ENCODE results near the gene MCEMP1.

MCEMP1 gene

DNA sequence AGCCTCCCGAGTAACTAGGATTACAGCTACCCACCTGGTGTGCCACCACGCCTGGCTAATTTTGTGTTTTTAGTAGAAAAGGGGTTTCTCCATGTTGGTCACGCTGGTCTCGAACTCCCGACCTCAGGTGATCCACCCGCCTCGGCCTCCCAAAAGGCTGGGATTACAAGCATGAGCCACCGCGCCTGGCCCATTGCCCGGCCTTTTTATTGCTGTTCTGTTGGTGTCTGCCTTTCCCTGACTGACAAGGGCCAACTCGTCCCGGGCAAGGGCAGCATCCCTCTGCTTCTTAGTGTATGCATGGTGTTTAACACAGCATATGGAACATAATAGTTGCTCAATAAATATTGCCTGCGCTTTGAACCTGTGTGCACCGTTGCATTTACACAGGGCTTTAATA lies 14.2 kb upstream of the MCEMP1 start:
- Histone ChIP-seq H3K36me3 (ENCODE audit: control insufficient read depth in 1 of 2, insufficient read depth in 2 of 2, low read length in 2 of 2) (no peaks in the 10 kb centered on the region), H3K4me3 (ENCODE audit: low read depth in 1 of 2, low read length in 2 of 2) (no peak overlapping the region), H3K9me3 (ENCODE audit: control insufficient read depth in 1 of 2, low read length in 2 of 2) (no peaks in the 10 kb centered on the region), H3K27ac (ENCODE audit: low read length) (no peak overlapping the region), H3K4me1 (ENCODE audit: control insufficient read depth in 1 of 2, insufficient read depth in 2 of 2, low read length in 2 of 2) (no peaks in the 10 kb centered on the region), H3K27me3 (ENCODE audit: low read depth, low read length) (no peaks in the 10 kb centered on the region)

DNA sequence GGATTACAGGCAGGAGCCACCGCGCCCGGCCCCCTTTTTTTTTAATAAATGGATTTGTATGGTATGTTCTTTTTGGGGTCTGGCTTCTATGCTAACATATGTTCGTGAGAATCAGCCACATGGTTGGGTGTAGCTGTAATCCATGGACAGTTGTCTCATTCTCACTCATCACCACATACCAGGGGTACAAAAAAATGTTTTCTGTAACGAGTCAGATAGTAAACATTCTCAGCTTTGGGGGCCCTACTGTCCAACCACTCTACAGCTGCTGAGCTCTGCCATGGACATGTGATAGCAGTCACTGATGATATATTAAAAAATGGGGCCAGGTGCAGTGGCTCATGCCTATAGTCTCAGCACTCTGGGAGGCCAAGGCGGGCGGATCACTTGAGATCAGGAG lies 13.2 kb upstream of the MCEMP1 start:
- Histone ChIP-seq H3K4me1 (ENCODE audit: control insufficient read depth in 1 of 2, insufficient read depth in 2 of 2, low read length in 2 of 2) (no peaks in the 10 kb centered on the region), H3K36me3 (ENCODE audit: control insufficient read depth in 1 of 2, insufficient read depth in 2 of 2, low read length in 2 of 2) (no peaks in the 10 kb centered on the region), H3K4me3 (ENCODE audit: low read depth in 1 of 2, low read length in 2 of 2) (no peak overlapping the region), H3K9me3 (ENCODE audit: control insufficient read depth in 1 of 2, low read length in 2 of 2) (no peaks in the 10 kb centered on the region), H3K27ac (ENCODE audit: low read length) (no peak overlapping the region), H3K27me3 (ENCODE audit: low read depth, low read length) (no peaks in the 10 kb centered on the region)

DNA sequence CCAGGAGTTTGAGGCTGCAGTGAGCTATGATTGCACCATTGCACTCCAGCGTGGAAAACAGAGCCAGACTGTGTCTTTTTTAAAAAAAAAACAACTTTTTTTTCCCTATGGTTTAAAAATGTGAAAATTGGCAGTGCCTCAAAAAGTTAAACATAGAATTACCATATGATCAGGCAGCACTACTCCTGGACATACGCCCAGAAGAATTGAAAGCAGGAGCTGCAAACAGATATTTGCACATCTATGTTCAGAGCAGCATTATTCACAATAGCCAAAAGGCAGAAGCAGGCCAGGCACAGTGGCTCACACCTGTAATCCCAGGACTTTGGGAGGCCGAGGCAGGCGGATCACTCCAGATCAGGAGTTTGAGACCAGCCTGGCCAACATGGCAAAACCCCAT lies 11.8 kb upstream of the MCEMP1 start:
- Histone ChIP-seq H3K4me3 (ENCODE audit: low read depth in 1 of 2, low read length in 2 of 2) (no peak overlapping the region), H3K27ac (ENCODE audit: low read length) (no peak overlapping the region), H3K9me3 (ENCODE audit: control insufficient read depth in 1 of 2, low read length in 2 of 2) (no peaks in the 10 kb centered on the region), H3K27me3 (ENCODE audit: low read depth, low read length) (no peaks in the 10 kb centered on the region), H3K36me3 (ENCODE audit: control insufficient read depth in 1 of 2, insufficient read depth in 2 of 2, low read length in 2 of 2) (no peaks in the 10 kb centered on the region), H3K4me1 (ENCODE audit: control insufficient read depth in 1 of 2, insufficient read depth in 2 of 2, low read length in 2 of 2) (no peaks in the 10 kb centered on the region)

DNA sequence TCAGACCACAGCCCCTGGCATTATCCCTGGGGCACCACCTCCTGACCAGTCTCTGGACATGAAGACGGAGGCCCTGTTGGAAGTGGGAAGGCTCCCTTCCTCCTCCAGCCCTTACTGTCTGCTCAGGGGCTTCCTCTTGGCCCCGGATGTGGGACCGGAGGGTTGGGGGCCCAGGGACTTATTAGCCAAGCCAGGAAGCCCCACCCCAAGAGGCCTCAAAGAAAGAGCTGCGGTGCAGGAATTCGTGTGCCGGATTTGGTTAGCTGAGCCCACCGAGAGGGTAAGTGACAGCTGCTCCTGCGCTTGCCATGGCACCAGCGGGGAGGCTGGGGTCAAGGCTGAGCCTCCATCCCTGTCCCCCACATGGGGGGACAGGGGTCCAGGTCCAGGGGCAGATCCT lies 8.0 kb upstream of the MCEMP1 start, which contains the start of gene RETN:
RETN (plus strand) TSS at position 208 of the 400 bp plus-strand sequence. CDS start 278 bp downstream, outside the sequence.
- Histone ChIP-seq H3K36me3 (ENCODE audit: control insufficient read depth in 1 of 2, insufficient read depth in 2 of 2, low read length in 2 of 2) (no peaks in the 10 kb centered on the region), H3K4me1 (ENCODE audit: control insufficient read depth in 1 of 2, insufficient read depth in 2 of 2, low read length in 2 of 2) (no peaks in the 10 kb centered on the region), H3K27me3 (ENCODE audit: low read depth, low read length) (no peaks in the 10 kb centered on the region), H3K27ac (ENCODE audit: low read length) (no peak within 1 kb of the TSS), H3K4me3 (ENCODE audit: low read depth in 1 of 2, low read length in 2 of 2) (no peak within 1 kb of the TSS), H3K9me3 (ENCODE audit: control insufficient read depth in 1 of 2, low read length in 2 of 2) (no peaks in the 10 kb centered on the region)

DNA sequence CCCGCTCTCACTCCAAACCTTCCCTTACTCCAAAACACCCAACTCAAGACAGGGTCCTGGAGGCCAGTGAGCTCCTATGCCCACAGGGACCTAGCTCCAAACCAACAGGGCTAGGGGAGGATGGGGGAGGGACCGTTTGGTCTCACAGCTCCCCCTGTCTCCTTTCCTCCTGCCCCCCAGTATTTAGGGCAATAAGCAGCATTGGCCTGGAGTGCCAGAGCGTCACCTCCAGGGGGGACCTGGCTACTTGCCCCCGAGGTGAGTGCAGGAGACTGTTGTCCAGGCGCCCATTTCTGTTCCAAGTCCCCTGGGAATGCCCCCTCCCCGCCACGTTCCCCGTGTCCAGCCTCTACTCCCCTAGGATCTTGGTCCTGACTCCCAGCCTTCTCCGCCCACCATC lies 7.2 kb upstream of the MCEMP1 start:
- Histone ChIP-seq H3K4me3 (ENCODE audit: low read depth in 1 of 2, low read length in 2 of 2) (no peak overlapping the region), H3K27me3 (ENCODE audit: low read depth, low read length) (no peaks in the 10 kb centered on the region), H3K9me3 (ENCODE audit: control insufficient read depth in 1 of 2, low read length in 2 of 2) (no peaks in the 10 kb centered on the region), H3K27ac (ENCODE audit: low read length) (no peak overlapping the region), H3K36me3 (ENCODE audit: control insufficient read depth in 1 of 2, insufficient read depth in 2 of 2, low read length in 2 of 2) (no peaks in the 10 kb centered on the region), H3K4me1 (ENCODE audit: control insufficient read depth in 1 of 2, insufficient read depth in 2 of 2, low read length in 2 of 2) (no peaks in the 10 kb centered on the region)

DNA sequence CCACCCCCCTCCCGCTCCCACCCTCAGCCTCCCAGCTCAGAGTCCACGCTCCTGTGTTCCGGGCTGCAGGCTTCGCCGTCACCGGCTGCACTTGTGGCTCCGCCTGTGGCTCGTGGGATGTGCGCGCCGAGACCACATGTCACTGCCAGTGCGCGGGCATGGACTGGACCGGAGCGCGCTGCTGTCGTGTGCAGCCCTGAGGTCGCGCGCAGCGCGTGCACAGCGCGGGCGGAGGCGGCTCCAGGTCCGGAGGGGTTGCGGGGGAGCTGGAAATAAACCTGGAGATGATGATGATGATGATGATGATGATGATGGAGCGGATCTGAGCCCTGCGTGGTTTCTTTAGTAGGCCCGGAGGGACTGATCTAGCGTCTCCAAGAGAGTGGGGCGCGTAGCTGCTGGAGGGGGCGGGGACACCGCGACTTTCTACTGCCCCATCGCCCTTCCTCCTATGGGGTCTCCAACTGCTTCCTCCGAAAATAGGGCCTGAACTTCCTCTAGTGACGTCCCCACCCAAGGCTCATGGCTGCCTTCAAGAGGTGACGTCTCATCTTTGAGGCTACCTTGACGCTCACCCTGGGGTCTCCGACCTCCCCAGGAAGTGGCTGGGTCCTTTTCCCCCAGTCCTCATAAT lies 6.6 kb upstream of the MCEMP1 start:
- Histone ChIP-seq H3K4me3 (ENCODE audit: low read depth in 1 of 2, low read length in 2 of 2) (no peak overlapping the region), H3K4me1 (ENCODE audit: control insufficient read depth in 1 of 2, insufficient read depth in 2 of 2, low read length in 2 of 2) (no peaks in the 10 kb centered on the region), H3K36me3 (ENCODE audit: control insufficient read depth in 1 of 2, insufficient read depth in 2 of 2, low read length in 2 of 2) (no peaks in the 10 kb centered on the region), H3K27ac (ENCODE audit: low read length) (no peak overlapping the region), H3K9me3 (ENCODE audit: control insufficient read depth in 1 of 2, low read length in 2 of 2) (no peaks in the 10 kb centered on the region), H3K27me3 (ENCODE audit: low read depth, low read length) (no peaks in the 10 kb centered on the region)

DNA sequence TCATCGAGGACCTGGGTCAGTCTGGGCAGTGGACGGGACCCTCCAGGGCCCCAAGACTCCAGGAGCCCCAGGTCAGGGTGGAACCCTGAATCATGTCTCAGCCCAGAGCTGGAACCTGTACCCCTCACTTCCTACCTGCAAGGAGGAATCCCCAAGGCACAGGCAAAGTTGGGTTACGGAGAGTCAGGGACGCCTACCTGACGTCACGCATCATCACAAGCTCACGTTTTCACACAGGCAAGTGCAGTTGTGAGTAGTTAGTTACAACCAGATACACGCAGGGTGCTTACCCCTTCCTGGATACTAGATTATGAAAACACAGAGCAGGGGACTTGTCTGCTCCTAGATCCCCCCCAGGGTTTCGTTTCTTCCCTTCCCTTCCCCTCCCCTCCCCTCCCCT lies 6.1 kb upstream of the MCEMP1 start:
- no peaks in the 10 kb centered on the region for H3K36me3 ChIP-seq (ENCODE audit: control insufficient read depth in 1 of 2, insufficient read depth in 2 of 2, low read length in 2 of 2)
- H3K27ac ChIP-seq (ENCODE audit: low read length) = no peak overlapping the region
- H3K4me1 ChIP-seq (ENCODE audit: control insufficient read depth in 1 of 2, insufficient read depth in 2 of 2, low read length in 2 of 2) = no peaks in the 10 kb centered on the region
- no peaks in the 10 kb centered on the region for H3K9me3 ChIP-seq (ENCODE audit: control insufficient read depth in 1 of 2, low read length in 2 of 2)
- no peak overlapping the region for H3K4me3 ChIP-seq (ENCODE audit: low read depth in 1 of 2, low read length in 2 of 2)
- H3K27me3 ChIP-seq (ENCODE audit: low read depth, low read length) = no peaks in the 10 kb centered on the region

DNA sequence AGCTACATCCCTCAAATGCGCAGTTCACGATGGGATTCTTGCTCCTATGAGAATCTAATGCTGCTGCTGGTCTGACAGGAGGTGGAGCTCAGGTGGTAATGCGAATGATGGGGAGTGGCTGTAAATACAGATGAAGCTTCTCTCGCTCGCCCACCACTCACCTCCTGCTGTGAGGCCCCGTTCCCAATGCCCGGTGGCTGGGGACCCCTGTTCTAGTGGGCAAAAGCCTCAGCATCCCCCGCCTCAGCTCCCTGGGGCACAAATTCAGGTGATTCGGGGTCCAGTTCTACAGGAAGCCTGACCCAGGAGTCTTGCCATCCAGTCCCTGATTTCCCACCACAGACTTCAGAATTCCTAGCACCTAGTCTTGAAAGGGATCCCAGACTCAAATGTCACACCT lies 4.4 kb upstream of the MCEMP1 start:
- Histone ChIP-seq H3K4me3 (ENCODE audit: low read depth in 1 of 2, low read length in 2 of 2) (no peak overlapping the region), H3K9me3 (ENCODE audit: control insufficient read depth in 1 of 2, low read length in 2 of 2) (no peaks in the 10 kb centered on the region), H3K27ac (ENCODE audit: low read length) (no peak overlapping the region), H3K4me1 (ENCODE audit: control insufficient read depth in 1 of 2, insufficient read depth in 2 of 2, low read length in 2 of 2) (no peaks in the 10 kb centered on the region), H3K36me3 (ENCODE audit: control insufficient read depth in 1 of 2, insufficient read depth in 2 of 2, low read length in 2 of 2) (no peaks in the 10 kb centered on the region), H3K27me3 (ENCODE audit: low read depth, low read length) (peaks cover 3% of the 10 kb centered on the region)

DNA sequence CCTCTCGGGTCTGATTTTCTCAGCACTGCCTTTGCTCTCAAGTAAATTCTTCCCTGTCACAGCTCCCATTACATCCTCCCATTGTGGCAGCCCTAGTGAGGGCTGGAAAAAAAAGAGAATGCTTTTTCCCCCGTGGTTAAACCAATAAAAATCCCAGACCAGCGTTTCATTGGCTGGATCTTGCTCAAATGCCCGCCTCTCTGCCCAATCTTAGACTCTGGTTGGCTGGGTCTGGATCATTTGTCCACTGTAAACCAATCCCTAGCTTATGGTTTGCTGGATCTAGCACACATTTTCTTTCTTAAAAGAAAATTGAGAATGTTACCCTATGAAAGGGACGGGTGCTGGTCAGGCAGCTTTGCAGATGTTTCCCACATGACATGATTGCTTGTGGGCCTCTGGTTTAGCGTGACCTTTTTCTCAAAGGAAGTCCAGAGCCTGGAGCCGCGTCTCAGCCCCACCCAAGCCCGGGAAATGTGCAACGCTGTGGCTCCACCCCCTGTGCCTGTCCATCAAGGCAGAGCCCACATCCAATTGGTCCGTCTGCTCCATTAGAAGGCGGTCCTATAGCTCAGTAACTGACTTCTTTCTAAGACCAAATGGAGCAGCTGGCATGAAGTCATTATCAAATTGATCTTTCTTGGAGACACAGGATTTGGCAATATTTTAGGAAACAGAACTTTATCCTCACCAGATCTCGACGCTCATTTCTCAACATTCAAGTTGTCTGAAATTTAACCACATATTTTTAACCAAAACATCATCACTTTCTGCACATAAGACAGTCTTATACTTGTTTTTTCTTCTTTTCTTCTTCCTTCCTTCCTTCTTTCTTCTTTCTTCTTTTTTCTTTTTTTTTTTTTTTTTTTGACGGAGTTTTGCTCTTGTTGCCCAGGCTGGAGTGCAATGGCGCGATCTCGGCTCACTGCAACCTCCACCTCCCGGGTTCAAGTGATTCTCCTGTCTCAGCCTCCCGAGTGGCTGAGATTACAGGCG lies 2.6 kb upstream of the MCEMP1 start:
- H3K4me1 ChIP-seq (ENCODE audit: control insufficient read depth in 1 of 2, insufficient read depth in 2 of 2, low read length in 2 of 2) = no peaks in the 10 kb centered on the region
- no peaks in the 10 kb centered on the region for H3K9me3 ChIP-seq (ENCODE audit: control insufficient read depth in 1 of 2, low read length in 2 of 2)
- H3K36me3 ChIP-seq (ENCODE audit: control insufficient read depth in 1 of 2, insufficient read depth in 2 of 2, low read length in 2 of 2) = no peaks in the 10 kb centered on the region
- no peak overlapping the region for H3K27ac ChIP-seq (ENCODE audit: low read length)
- H3K4me3 ChIP-seq (ENCODE audit: low read depth in 1 of 2, low read length in 2 of 2) = no peak overlapping the region
- H3K27me3 ChIP-seq (ENCODE audit: low read depth, low read length) = peaks cover 4% of the 10 kb centered on the region

DNA sequence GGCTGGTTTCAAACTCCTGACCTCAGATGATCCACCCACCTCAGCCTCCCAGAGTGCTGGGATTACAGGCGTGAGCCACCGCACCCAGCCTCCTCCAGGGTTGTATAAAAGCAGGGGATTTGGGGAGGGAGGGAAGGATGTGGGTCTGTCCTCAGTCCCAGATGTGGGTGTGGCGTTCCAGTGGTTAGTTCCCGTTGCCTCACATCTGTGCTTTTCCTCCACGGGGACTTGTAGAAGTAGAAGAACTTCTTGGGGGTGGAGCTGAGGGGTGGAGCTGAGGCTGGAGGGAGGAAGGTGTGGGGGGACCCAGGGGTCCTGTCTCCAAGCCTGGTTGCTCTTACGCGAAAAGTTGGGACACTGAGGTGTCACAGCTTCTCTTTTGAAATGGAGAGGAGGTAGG lies 514 bp upstream of the MCEMP1 start:
- peaks cover 4% of the 10 kb centered on the region for H3K27me3 ChIP-seq (ENCODE audit: low read depth, low read length)
- no peak overlapping the region for H3K4me3 ChIP-seq (ENCODE audit: low read depth in 1 of 2, low read length in 2 of 2)

DNA sequence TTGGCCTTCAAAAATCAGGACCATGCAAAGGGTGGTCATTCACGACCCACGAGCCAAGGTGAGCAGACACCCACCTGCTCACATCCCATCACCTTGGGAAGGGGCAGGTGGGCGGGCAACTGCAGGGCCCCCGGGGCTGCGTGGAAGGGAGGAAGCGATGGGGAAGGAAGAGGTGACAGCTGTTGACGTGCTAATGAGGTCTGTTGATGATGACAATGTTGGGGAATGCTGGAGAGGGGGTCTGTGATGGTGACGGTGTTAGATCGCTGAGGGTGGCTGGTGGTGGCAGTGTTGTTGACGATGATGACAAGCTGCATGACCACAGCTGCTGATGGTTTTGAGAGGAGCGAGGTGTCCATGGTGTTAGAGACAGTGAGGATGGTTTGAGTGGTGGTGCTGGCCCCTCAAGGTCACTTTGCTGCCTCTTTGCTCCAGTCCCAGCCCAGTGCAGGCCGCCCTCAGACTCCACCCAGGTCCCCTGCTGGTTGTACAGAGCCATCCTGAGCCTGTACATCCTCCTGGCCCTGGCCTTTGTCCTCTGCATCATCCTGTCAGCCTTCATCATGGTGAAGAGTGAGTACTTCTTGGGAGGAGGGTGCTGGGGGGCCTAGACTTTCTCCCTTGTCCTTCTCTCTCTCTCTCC lies 900 bp downstream of the MCEMP1 start:
- no peaks in the 10 kb centered on the region for H3K9me3 ChIP-seq (ENCODE audit: control insufficient read depth in 1 of 2, low read length in 2 of 2)
- H3K27me3 ChIP-seq (ENCODE audit: low read depth, low read length) = peaks cover 4% of the 10 kb centered on the region
- no peak overlapping the region for H3K27ac ChIP-seq (ENCODE audit: low read length)
- H3K36me3 ChIP-seq (ENCODE audit: control insufficient read depth in 1 of 2, insufficient read depth in 2 of 2, low read length in 2 of 2) = peaks cover 0 to 8% of the 10 kb centered on the region in 2 donors
- peaks cover 0 to 20% of the 10 kb centered on the region in 2 donors for H3K4me1 ChIP-seq (ENCODE audit: control insufficient read depth in 1 of 2, insufficient read depth in 2 of 2, low read length in 2 of 2)
- no peak overlapping the region for H3K4me3 ChIP-seq (ENCODE audit: low read depth in 1 of 2, low read length in 2 of 2)

More for the DNA sequence above, 514 bp upstream of the MCEMP1 start:
- H3K9me3 ChIP-seq (ENCODE audit: control insufficient read depth in 1 of 2, low read length in 2 of 2) = no peaks in the 10 kb centered on the region
- H3K27ac ChIP-seq (ENCODE audit: low read length) = no peak overlapping the region
- no peaks in the 10 kb centered on the region for H3K36me3 ChIP-seq (ENCODE audit: control insufficient read depth in 1 of 2, insufficient read depth in 2 of 2, low read length in 2 of 2)
- peaks cover 0 to 6% of the 10 kb centered on the region in 2 donors for H3K4me1 ChIP-seq (ENCODE audit: control insufficient read depth in 1 of 2, insufficient read depth in 2 of 2, low read length in 2 of 2)

Measured in muscle layer of duodenum (tissue), 2 donors.